K562 (cell line): ENCODE data around the gene FOXO3. TPM values are rescaled to one million over a fixed set of nuclear protein-coding genes. Genes with fewer than 3 reads are reported as not detected.

Experiments
- ATF1 ChIP-seq, 2 experiments: fragments of 450-650 bp in 1 of 2; IDR thresholded peaks; 2 replicates each; pipeline ENCODE4 v1.6.1; 2016; ENCODE audit warnings: missing compliant biosample characterization in 1 of 2, missing genetic modification characterization in 1 of 2
- BDP1 ChIP-seq: IDR thresholded peaks from 3 replicates; pipeline ENCODE4 v1.6.1; 2011; ENCODE audit not compliant: insufficient read length, insufficient read depth
- GABPB2 ChIP-seq: fragments of 250-450 bp; sonication (Bioruptor Pico); conservative IDR thresholded peaks from 2 replicates; pipeline ENCODE4 v1.5.1; 2021; ENCODE audit warnings: mild to moderate bottlenecking
- KDM1A ChIP-seq, 2 experiments: fragments of 450-650 bp; IDR thresholded peaks; 2 replicates each; pipeline ENCODE4 v1.6.1; 2016; ENCODE audit warnings: mild to moderate bottlenecking in 2 of 2
- KLF16 ChIP-seq: IDR thresholded peaks from 2 replicates; pipeline ENCODE4 v1.6.1; 2016; ENCODE audit warnings: antibody characterized with exemption
- MTF1 ChIP-seq: fragments of 250-450 bp; sonication (Bioruptor Pico); IDR thresholded peaks from 2 replicates; pipeline ENCODE4 v1.9.0; 2021; ENCODE audit warnings: moderate library complexity, mild to moderate bottlenecking, inconsistent platforms, borderline replicate concordance
- RBM15 ChIP-seq: fragments of 200-400 bp; formaldehyde crosslinking; IDR thresholded peaks from 2 replicates; pipeline ENCODE4 v1.6.1; 2018; ENCODE audit warnings: mild to moderate bottlenecking, low read length, moderate library complexity; ENCODE audit not compliant: insufficient read depth
- SMAD4 ChIP-seq: fragments of 250-450 bp; sonication (Bioruptor Pico); conservative IDR thresholded peaks from 2 replicates; pipeline ENCODE4 v1.8.0; 2021; ENCODE audit warnings: inconsistent platforms, mild to moderate bottlenecking, moderate library complexity
- TFAM ChIP-seq: fragments of 250-450 bp; sonication (Bioruptor Pico); conservative IDR thresholded peaks from 2 replicates; pipeline ENCODE4 v1.5.0; 2021; ENCODE audit warnings: mild to moderate bottlenecking, moderate library complexity
- TGIF2 ChIP-seq: sonication (generic); formaldehyde crosslinking; IDR thresholded peaks from 2 replicates; pipeline ENCODE4 v1.8.1; 2022; ENCODE audit warnings: mild to moderate bottlenecking, missing genetic modification reagents, moderate library complexity
- WHSC1 ChIP-seq: IDR thresholded peaks from one replicate; pipeline ENCODE4 v1.6.1; 2012; ENCODE audit warnings: low read length, control low read depth, inconsistent platforms
- ZBTB12 ChIP-seq: fragments of 250-450 bp; sonication (Bioruptor Pico); IDR thresholded peaks from 2 replicates; pipeline ENCODE4 v1.4.0; 2020
- ZNF124 ChIP-seq: sonication (generic); formaldehyde crosslinking; IDR thresholded peaks from 2 replicates; pipeline ENCODE4 v1.8.1; 2022; ENCODE audit warnings: missing genetic modification reagents
- ZNF232 ChIP-seq: sonication (generic); formaldehyde crosslinking; IDR thresholded peaks from 2 replicates; pipeline ENCODE4 v1.8.0; 2022; ENCODE audit warnings: mild to moderate bottlenecking, missing genetic modification reagents
- ZNF398 ChIP-seq: fragments of 250-450 bp; sonication (Bioruptor Pico); IDR thresholded peaks from 2 replicates; pipeline ENCODE4 v1.8.0; 2021; ENCODE audit warnings: moderate library complexity, mild to moderate bottlenecking, inconsistent platforms
- ZNF518B ChIP-seq: fragments of 250-450 bp; sonication (Bioruptor Pico); IDR thresholded peaks from 2 replicates; pipeline ENCODE4 v1.5.0; 2021; ENCODE audit warnings: mild to moderate bottlenecking, moderate library complexity
- ZNF655 ChIP-seq: fragments of 250-450 bp; sonication (Bioruptor Pico); IDR thresholded peaks from 2 replicates; pipeline ENCODE4 v1.5.0; 2021
- polyA plus RNA-seq, 8 experiments: library from polyadenylated mRNA; depleted of rRNA in 4 of 8; stranded (reverse) in 5 of 8; unstranded in 3 of 8; fragments of >200 nt; fragmentation: Nextera tagmentation in 2 of 8; fragmentation: Illumina TruSeq in 1 of 8; extraction: Ambion mirVana in 2 of 8; extraction: Trizol in 1 of 8; gene quantifications; 2 replicates each; pipeline versions ENCODE4 v1.2.1 to v1.2.3, GENCODE V29; 2011 to 2014; ENCODE audit warnings: inconsistent platforms in 1 of 8, missing spikeins in 1 of 8
- total RNA-seq, 7 experiments: library from RNA; depleted of rRNA in 6 of 7; stranded (reverse); fragments of >200 nt in 6 of 7; fragmentation: Illumina TruSeq in 2 of 7; extraction: Trizol in 2 of 7; gene quantifications; 2 replicates each; pipeline versions ENCODE4 v1.2.1 to v1.2.3, GENCODE V29; 2011 to 2021; ENCODE audit warnings: low replicate concordance in 1 of 7

The FOXO3 gene
- total and polyA plus RNA-seq, 9 of the 15 experiments (the other 6 are each of a cell fraction or from before 2014, with no cell fraction given): 3.0 to 14.6 (median 6.0) TPM

- peak; percentile 91 for TF ChIP-seq KLF16
- no peak for TF ChIP-seq RBM15
- no peak for TF ChIP-seq ZNF398 (CRISPR knock-in tag)
- TF ChIP-seq ZNF124 (CRISPR knock-in tag): no peak
- no peak for TF ChIP-seq ZNF655 (CRISPR knock-in tag)
- no peak for TF ChIP-seq ZBTB12 (CRISPR knock-in tag)
- TF ChIP-seq KDM1A (IDR thresholded peaks at IDR 0.05): peak; percentile 96 to 97
- peak; percentile 99 for TF ChIP-seq SMAD4
- TF ChIP-seq TGIF2 (CRISPR knock-in tag): no peak
- TF ChIP-seq WHSC1: no peak
- TF ChIP-seq GABPB2 (CRISPR knock-in tag): no peak
- no peak for TF ChIP-seq MTF1 (CRISPR knock-in tag)
- no peak for TF ChIP-seq ZNF518B
- TF ChIP-seq ZNF232 (CRISPR knock-in tag): no peak
- TF ChIP-seq ATF1 (CRISPR knock-in tag; IDR thresholded peaks at IDR 0.05): no peak
- peak; percentile 82 for TF ChIP-seq ATF1 (tag; IDR thresholded peaks at IDR 0.05)
- no peak for TF ChIP-seq BDP1
- no peak for TF ChIP-seq TFAM (CRISPR knock-in tag)
These were observed 18.0 kb downstream of the FOXO3 start (continued) for GRCh38 chr6:108578595-108579327.
